Mesenchymal stem cell (in vitro differentiated cells and primary cell): Measurements from ENCODE around the gene BCORL1.

Experiments
- DNase-seq: peaks from one replicate; pipeline ENCODE4 v3.0.0-alpha.2; 2013
- H2AFZ ChIP-seq: one replicate; pipeline ENCODE4 v1.6.1; 2013; ENCODE audit warnings: low read depth, mild to moderate bottlenecking, control low read depth, inconsistent platforms, low read length, moderate library complexity
- H2AK5ac ChIP-seq: 2 replicates; pipeline ENCODE4 v1.6.1; 2013; ENCODE audit warnings: low read length, moderate library complexity, mild to moderate bottlenecking, inconsistent platforms; ENCODE audit not compliant: severe bottlenecking
- H2BK120ac ChIP-seq: one replicate; pipeline ENCODE4 v1.6.1; 2013; ENCODE audit warnings: low read depth, mild to moderate bottlenecking, inconsistent platforms, low read length, moderate library complexity
- H2BK12ac ChIP-seq, 2 experiments: one replicate each; pipeline ENCODE4 v1.6.1; 2013; ENCODE audit warnings: inconsistent platforms in 2 of 2, low read length in 2 of 2, mild to moderate bottlenecking in 2 of 2, moderate library complexity in 2 of 2, control low read depth in 1 of 2
- H2BK15ac ChIP-seq: one replicate; pipeline ENCODE4 v1.6.1; 2013; ENCODE audit warnings: mild to moderate bottlenecking, low read depth, inconsistent platforms; ENCODE audit not compliant: poor library complexity, severe bottlenecking
- H2BK5ac ChIP-seq: 2 replicates; pipeline ENCODE4 v1.6.1; 2013; ENCODE audit warnings: low read depth, mild to moderate bottlenecking, low read length, control low read depth, inconsistent platforms; ENCODE audit not compliant: poor library complexity, severe bottlenecking
- H3K14ac ChIP-seq, 2 experiments: one replicate each; pipeline ENCODE4 v1.6.1; 2013; ENCODE audit warnings: inconsistent platforms in 2 of 2, low read length in 2 of 2, control low read depth in 1 of 2, mild to moderate bottlenecking in 1 of 2, moderate library complexity in 1 of 2
- H3K18ac ChIP-seq, 2 experiments: one replicate each; pipeline ENCODE4 v1.6.1; 2013; ENCODE audit warnings: inconsistent platforms in 2 of 2, low read length in 2 of 2, control low read depth in 1 of 2, low read depth in 1 of 2, mild to moderate bottlenecking in 1 of 2
- H3K23ac ChIP-seq, 2 experiments: one replicate each; pipeline ENCODE4 v1.6.1; 2013; ENCODE audit warnings: inconsistent platforms in 2 of 2, low read length in 2 of 2, mild to moderate bottlenecking in 2 of 2, moderate library complexity in 2 of 2, control low read depth in 1 of 2
- H3K27ac ChIP-seq: 2 replicates; pipeline ENCODE4 v1.5.1; 2013; ENCODE audit warnings: mild to moderate bottlenecking, moderate library complexity, low read length, control low read depth, inconsistent platforms; ENCODE audit not compliant: poor library complexity, severe bottlenecking
- H3K27me3 ChIP-seq, 2 experiments: 2 replicates each; pipeline versions ENCODE4 v1.6.1 to v1.7.0; 2013; ENCODE audit warnings: low read length in 2 of 2, mild to moderate bottlenecking in 2 of 2, moderate library complexity in 2 of 2, control low read depth in 1 of 2, inconsistent platforms in 1 of 2; ENCODE audit not compliant: control insufficient read depth in 1 of 2, insufficient read depth in 1 of 2
- H3K36me3 ChIP-seq, 2 experiments: 2 replicates each; pipeline versions ENCODE4 v1.6.1 to v1.7.0; 2013; ENCODE audit warnings: low read length in 2 of 2, control low read depth in 1 of 2, inconsistent platforms in 1 of 2, low read depth in 1 of 2, mild to moderate bottlenecking in 1 of 2; ENCODE audit not compliant: insufficient read depth in 2 of 2, control insufficient read depth in 1 of 2
- H3K4ac ChIP-seq, 2 experiments: one replicate each; pipeline ENCODE4 v1.6.1; 2013; ENCODE audit warnings: inconsistent platforms in 2 of 2, low read length in 2 of 2, mild to moderate bottlenecking in 2 of 2, moderate library complexity in 2 of 2, control low read depth in 1 of 2, low read depth in 1 of 2
- H3K4me1 ChIP-seq: 2 replicates; pipeline ENCODE4 v1.6.1; 2013; ENCODE audit warnings: low read depth, low read length, control low read depth; ENCODE audit not compliant: control insufficient read depth, insufficient read depth
- H3K4me2 ChIP-seq: 2 replicates; pipeline ENCODE4 v1.6.1; 2013; ENCODE audit warnings: low read length, mild to moderate bottlenecking, inconsistent platforms; ENCODE audit not compliant: poor library complexity, severe bottlenecking
- H3K4me3 ChIP-seq, 2 experiments: 2 replicates each; pipeline versions ENCODE4 v1.5.1 to v1.7.0; 2013; ENCODE audit warnings: low read length in 2 of 2, mild to moderate bottlenecking in 2 of 2, control low read depth in 1 of 2, low read depth in 1 of 2; ENCODE audit not compliant: insufficient read depth in 1 of 2
- H3K79me1 ChIP-seq: replicated peaks from 2 replicates; pipeline ENCODE4 v1.6.1; 2013; ENCODE audit warnings: mild to moderate bottlenecking, control low read depth, low read length, inconsistent platforms; ENCODE audit not compliant: poor library complexity, severe bottlenecking
- H3K9ac ChIP-seq: 2 replicates; pipeline ENCODE4 v1.7.0; 2013; ENCODE audit warnings: mild to moderate bottlenecking, low read length, moderate library complexity
- H3K9me3 ChIP-seq: 2 replicates; pipeline ENCODE4 v1.7.0; 2013; ENCODE audit warnings: mild to moderate bottlenecking, low read length; ENCODE audit not compliant: control insufficient read depth
- H4K8ac ChIP-seq: one replicate; pipeline ENCODE4 v1.6.1; 2013; ENCODE audit warnings: inconsistent platforms, mild to moderate bottlenecking, low read length, moderate library complexity
- H4K91ac ChIP-seq: one replicate; pipeline ENCODE4 v1.6.1; 2013; ENCODE audit warnings: mild to moderate bottlenecking, low read length, inconsistent platforms
- WGBS: methylation state at CpG from one replicate; pipeline ENCODE4 v1.1.7; 2013; ENCODE audit warnings: mixed read lengths; 5-methylcytosine and 5-hydroxymethylcytosine counted together

Gene BCORL1

DNA sequence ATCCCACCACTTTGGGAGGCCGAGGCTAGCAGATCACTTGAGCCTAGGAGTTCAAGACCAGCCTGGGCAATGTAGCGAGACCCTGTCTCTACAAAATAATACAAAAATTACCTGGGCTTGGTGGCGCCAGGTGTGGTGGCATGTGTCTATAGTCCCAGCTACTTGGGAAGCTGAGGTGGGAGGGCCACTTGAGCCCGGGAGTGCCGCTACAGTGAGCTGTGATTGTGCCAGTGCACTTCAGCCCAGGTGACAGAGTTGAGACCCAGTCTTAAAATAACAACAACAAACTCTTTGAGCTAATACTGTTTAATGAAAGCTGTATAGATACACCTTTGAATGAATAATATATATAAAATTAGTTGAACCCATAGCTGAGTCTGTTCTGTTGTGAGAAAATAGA is 9.7 kb downstream of the BCORL1 start:
- Histone ChIP-seq H3K79me1 (peaks cover 5% of the 10 kb centered on the region), H3K9ac (no peak overlapping the region), H2AK5ac (no peak overlapping the region), H2BK15ac (no peak overlapping the region), H3K4me2 (no peak overlapping the region), H4K91ac (no peak overlapping the region), H3K23ac (no peak overlapping the region), H3K18ac (no peak overlapping the region), H3K27me3 (peaks cover 0 to 2% of the 10 kb centered on the region in 2 experiments), H3K36me3 (peaks cover 0 to 4% of the 10 kb centered on the region in 2 experiments), H3K4me3 (no peak overlapping the region), H2BK5ac (no peak overlapping the region), H3K9me3 (no peaks in the 10 kb centered on the region), H4K8ac (no peak overlapping the region), H2BK12ac (no peak overlapping the region), H3K14ac (no peak overlapping the region), H3K4ac (no peak overlapping the region), H2BK120ac (no peak overlapping the region), H3K4me1 (no peaks in the 10 kb centered on the region), H3K27ac (no peak overlapping the region), H2AFZ (no peak overlapping the region)
- DNase-seq = no peak
- 100% methylated on average over 1 of the region's 5 CpGs for WGBS

DNA sequence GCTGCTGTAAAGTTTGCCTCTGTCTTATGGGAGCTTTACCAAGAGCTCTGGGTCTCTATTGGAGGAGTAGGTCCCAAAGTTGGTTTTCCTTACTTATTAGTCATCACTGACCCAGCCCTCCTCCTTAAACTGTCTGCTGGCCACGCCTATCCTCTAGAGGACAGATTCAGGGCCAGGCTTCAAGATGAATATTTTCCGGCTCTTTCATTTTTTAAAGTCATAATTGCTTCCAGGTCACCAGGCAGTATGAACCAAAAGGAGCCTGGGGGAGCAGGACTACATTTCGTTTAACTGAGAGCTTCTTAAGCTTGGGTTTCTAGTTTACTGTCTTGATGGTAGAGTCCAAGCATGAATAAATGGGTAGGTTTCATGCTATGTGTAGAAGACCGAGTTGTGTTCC is 13.7 kb downstream of the BCORL1 start:
- Histone ChIP-seq H4K91ac (no peak overlapping the region), H2AFZ (no peak overlapping the region), H3K4ac (no peak overlapping the region), H3K4me1 (no peaks in the 10 kb centered on the region), H3K18ac (no peak overlapping the region), H3K27ac (no peak overlapping the region), H3K9ac (peak overlapping the region; percentile 48), H3K79me1 (peaks cover 7% of the 10 kb centered on the region), H3K4me3 (peak overlapping the region in 1 of 2 experiments; percentile 23), H4K8ac (no peak overlapping the region), H2BK120ac (no peak overlapping the region), H3K27me3 (peaks cover 0 to 3% of the 10 kb centered on the region in 2 experiments), H2BK5ac (no peak overlapping the region), H3K23ac (no peak overlapping the region), H3K14ac (no peak overlapping the region), H3K36me3 (peaks cover 0 to 4% of the 10 kb centered on the region in 2 experiments), H3K4me2 (no peak overlapping the region), H2BK15ac (no peak overlapping the region), H3K9me3 (no peaks in the 10 kb centered on the region), H2BK12ac (no peak overlapping the region), H2AK5ac (no peak overlapping the region)
- DNase-seq = no peak
- WGBS = 67% methylated on average over 3 of the region's 4 CpGs

DNA sequence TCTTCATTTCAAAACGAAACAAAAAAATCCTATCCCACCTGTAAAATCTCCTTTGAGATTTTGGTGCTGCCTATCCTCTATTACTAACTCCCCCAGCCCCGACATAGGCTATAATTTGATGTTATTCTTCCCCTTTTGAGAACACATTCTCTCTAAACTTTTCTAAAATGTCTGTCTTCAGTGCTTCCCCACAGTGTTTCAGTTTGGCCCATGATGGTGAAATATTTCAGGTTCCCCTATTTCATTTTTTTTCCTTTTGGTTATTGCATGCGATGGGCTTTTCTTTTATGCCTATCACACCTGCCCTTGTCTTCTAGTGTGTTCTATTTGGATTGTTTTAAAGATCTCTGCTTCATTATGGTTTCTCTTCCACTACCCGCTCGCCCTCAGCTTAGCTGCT is 14.7 kb downstream of the BCORL1 start:
- Histone ChIP-seq H3K18ac (no peak overlapping the region), H2BK12ac (no peak overlapping the region), H3K4me1 (no peaks in the 10 kb centered on the region), H3K9ac (no peak overlapping the region), H3K23ac (no peak overlapping the region), H3K27me3 (peaks cover 0 to 8% of the 10 kb centered on the region in 2 experiments), H2BK15ac (no peak overlapping the region), H3K9me3 (no peaks in the 10 kb centered on the region), H2BK120ac (no peak overlapping the region), H3K4me3 (no peak overlapping the region), H2AFZ (no peak overlapping the region), H4K8ac (no peak overlapping the region), H3K79me1 (peaks cover 5% of the 10 kb centered on the region), H3K14ac (no peak overlapping the region), H3K27ac (no peak overlapping the region), H3K4me2 (no peak overlapping the region), H2BK5ac (no peak overlapping the region), H3K36me3 (peaks cover 0 to 4% of the 10 kb centered on the region in 2 experiments), H4K91ac (no peak overlapping the region), H2AK5ac (no peak overlapping the region), H3K4ac (no peak overlapping the region)
- 93% methylated on average over 3 of the region's 5 CpGs for WGBS
- DNase-seq = no peak

DNA sequence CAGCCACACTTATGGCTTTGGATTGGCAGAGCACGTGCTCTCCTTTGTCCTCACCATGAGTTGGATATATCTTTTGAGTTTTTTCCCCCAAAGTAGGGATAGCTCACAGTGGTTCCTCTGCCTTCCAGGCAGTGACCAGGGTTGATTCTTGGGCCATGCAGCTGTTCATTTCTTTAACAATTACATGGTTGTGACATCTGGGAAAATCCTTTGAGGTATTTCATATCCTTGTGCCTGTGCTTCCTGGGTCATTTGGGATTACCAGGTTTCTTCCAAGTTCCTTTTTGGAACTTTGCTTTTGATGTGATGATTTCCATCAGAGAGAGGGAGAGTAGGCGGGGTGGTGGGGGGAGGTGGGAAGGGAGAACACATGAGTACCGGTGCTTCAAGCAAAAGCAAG is 15.6 kb downstream of the BCORL1 start:
- Histone ChIP-seq H3K14ac (no peak overlapping the region), H3K9ac (no peak overlapping the region), H2BK120ac (no peak overlapping the region), H3K79me1 (peaks cover 5% of the 10 kb centered on the region), H3K4me2 (no peak overlapping the region), H2AFZ (no peak overlapping the region), H3K27me3 (peaks cover 0 to 8% of the 10 kb centered on the region in 2 experiments), H4K8ac (no peak overlapping the region), H2BK12ac (no peak overlapping the region), H3K9me3 (no peaks in the 10 kb centered on the region), H2AK5ac (no peak overlapping the region), H3K23ac (no peak overlapping the region), H2BK15ac (no peak overlapping the region), H2BK5ac (no peak overlapping the region), H3K27ac (no peak overlapping the region), H3K18ac (no peak overlapping the region), H3K4me1 (no peaks in the 10 kb centered on the region), H3K36me3 (peaks cover 0 to 4% of the 10 kb centered on the region in 2 experiments), H4K91ac (no peak overlapping the region), H3K4ac (no peak overlapping the region), H3K4me3 (no peak overlapping the region)
- no peak for DNase-seq
- WGBS = 100% methylated on average over 2 of the region's 3 CpGs
